GM21367 (cell line): ENCODE measurements around the gene FEZ2.
"Not testable (repeated sequence)": the region's sequence is repeated elsewhere in the genome, so short reads cannot be mapped to it uniquely, and the experiment has no call there.

Experiments
- ATAC-seq: cut with Tn5 transposase; IDR thresholded peaks from one replicate; pipeline ENCODE4 v1.9.1; 2021; ENCODE audit not compliant: unreplicated experiment

The FEZ2 gene

GRCh38 chr2:36597532-36598377 lies at the start of gene FEZ2:
Gene FEZ2, minus strand, starts transcription at chr2:36598168. Its CDS starts 26 bp downstream, at chr2:36598142.
- ATAC-seq: peak; percentile 99

- ATAC-seq: no peak
These were observed 37.1 kb upstream of the FEZ2 start for GRCh38 chr2:36634981-36635597.

GRCh38 chr2:36633470-36634092 lies 35.6 kb upstream of the FEZ2 start:
- ATAC-seq: no peak

GRCh38 chr2:36626756-36627155 lies 28.8 kb upstream of the FEZ2 start:
- no peak for ATAC-seq

- ATAC-seq: no peak
These were observed 28.1 kb upstream of the FEZ2 start for GRCh38 chr2:36626071-36626470.

- no peak for ATAC-seq
These were observed 27.3 kb upstream of the FEZ2 start for GRCh38 chr2:36625304-36625703.

GRCh38 chr2:36620321-36620720 lies 22.4 kb upstream of the FEZ2 start:
- ATAC-seq: no peak

GRCh38 chr2:36618381-36618780 lies 20.4 kb upstream of the FEZ2 start:
- peak; percentile 99 for ATAC-seq

- ATAC-seq: no peak
These were observed 19.0 kb upstream of the FEZ2 start for GRCh38 chr2:36616947-36617346.

- no peak for ATAC-seq
These were observed 17.3 kb upstream of the FEZ2 start for GRCh38 chr2:36615222-36615621.

- ATAC-seq: no peak
These were observed 15.8 kb upstream of the FEZ2 start for GRCh38 chr2:36613801-36614200.

- ATAC-seq: no peak
These were observed 13.5 kb upstream of the FEZ2 start for GRCh38 chr2:36611316-36611990.

GRCh38 chr2:36609507-36609906 lies 11.5 kb upstream of the FEZ2 start:
- no peak for ATAC-seq

- ATAC-seq: no peak
These were observed 10.0 kb upstream of the FEZ2 start for GRCh38 chr2:36607947-36608346.

GRCh38 chr2:36606925-36607324 lies 9.0 kb upstream of the FEZ2 start:
- ATAC-seq: no peak

- no peak for ATAC-seq
These were observed 7.3 kb upstream of the FEZ2 start for GRCh38 chr2:36605273-36605672.

- ATAC-seq: not testable (repeated sequence)
These were observed 5.7 kb upstream of the FEZ2 start for GRCh38 chr2:36603629-36604028.

GRCh38 chr2:36597003-36597531 lies 901 bp downstream of the FEZ2 start:
- no peak for ATAC-seq

- no peak for ATAC-seq
These were observed 1.6 kb downstream of the FEZ2 start for GRCh38 chr2:36596397-36596796.

- ATAC-seq: no peak
These were observed 3.1 kb downstream of the FEZ2 start for GRCh38 chr2:36594849-36595248.

- ATAC-seq: no peak
These were observed 8.7 kb downstream of the FEZ2 start for GRCh38 chr2:36589230-36589630.
